ENCODE results near the gene RASSF8.

RASSF8 gene

DNA sequence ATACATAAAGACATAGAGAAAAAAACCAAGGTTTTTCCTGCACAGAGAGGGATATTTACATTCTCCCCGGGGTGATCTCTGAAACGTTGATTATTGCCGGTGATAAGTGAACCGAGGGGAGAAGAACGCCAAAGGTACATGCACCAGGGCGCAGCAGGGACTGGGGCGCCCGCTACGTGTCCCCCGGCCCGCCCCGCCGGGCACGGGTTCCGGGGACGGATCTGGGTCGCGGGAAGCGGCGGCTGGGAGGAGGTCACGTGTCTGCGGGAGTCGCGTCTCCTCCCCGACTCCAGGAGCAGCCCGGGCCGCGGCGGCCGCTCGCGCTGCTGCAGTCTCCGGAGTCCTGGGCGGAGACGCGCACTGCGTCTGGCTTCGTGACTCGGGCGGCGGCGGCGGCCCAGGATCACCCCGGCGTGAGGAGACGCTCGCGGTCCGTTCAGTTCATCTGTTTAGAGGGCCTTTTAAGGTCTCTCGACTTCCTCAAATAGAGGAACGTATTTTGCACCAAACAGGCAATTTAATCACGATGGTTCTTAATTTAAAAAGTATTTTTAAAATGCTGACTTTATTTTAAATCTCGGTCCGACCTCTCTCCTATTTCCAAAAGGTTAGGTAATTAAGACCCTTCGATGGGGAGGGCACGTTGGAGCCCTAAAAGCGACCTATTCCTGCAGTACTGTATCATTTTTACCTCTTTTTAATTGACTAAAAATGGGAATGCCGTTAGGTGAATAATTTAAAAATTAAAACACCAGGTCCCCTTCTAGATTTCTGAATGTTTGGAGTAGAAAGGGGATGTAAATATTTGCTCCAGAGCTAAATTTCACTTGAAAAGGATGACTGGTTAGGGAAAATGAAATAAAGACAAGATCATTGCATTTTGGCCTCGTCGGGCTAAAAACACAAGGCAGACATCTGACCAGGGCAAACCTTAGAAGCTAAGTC lies 168.1 kb downstream of the RASSF8 start:
- peak; percentile 84 for DNase-seq

DNA sequence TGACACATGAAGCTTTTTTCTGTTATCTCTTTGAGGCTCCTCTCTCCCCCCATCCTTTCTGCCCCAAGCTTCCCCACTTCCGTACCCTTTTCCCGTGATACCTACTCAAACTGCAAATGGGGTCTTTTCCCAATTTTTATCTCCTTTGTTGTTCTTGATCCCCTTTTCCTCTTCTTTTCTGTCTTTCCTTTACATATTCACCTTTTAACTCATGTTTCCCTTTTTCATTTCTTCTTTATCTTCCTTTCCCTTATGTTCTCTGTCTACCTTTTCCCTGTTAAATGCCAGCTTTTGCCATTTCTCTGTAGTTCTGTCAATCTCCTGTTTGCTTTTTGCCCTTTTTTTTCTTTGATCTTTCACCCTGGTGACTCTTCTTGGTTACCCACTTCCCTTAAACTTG lies 168.9 kb downstream of the RASSF8 start:
- DNase-seq: no peak

- no peak for DNase-seq
Observed at GRCh38 chr12:26128168-26128567, 169.7 kb downstream of the RASSF8 start.

Data from midbrain (tissue), 1 donor.